Heart left ventricle (tissue), 16 donors: ENCODE results near the gene COA4. TPM values are rescaled to one million over a fixed set of nuclear protein-coding genes. Genes with fewer than 3 reads are reported as not detected.

ENCODE experiments used
- ATAC-seq, 4 donors: fragments of 200-7000 bp; cut with Tn5 transposase; one replicate each; pipeline ENCODE4 v1.9.1; 2020 to 2022; ENCODE audit warnings: moderate library complexity in 4 of 4, mild to moderate bottlenecking in 3 of 4, moderate number of reproducible peaks in 1 of 4
- DNase-seq, 5 donors: peaks; one replicate each; pipeline ENCODE4 v3.0.0-alpha.2; 2020
- H3K27ac ChIP-seq, 12 donors: fragments of 200-600 bp; sonication (generic) in 4 of 12; one replicate each; pipeline versions ENCODE4 v1.5.0 to v1.8.0; 2016 to 2022; ENCODE audit warnings: mild to moderate bottlenecking in 2 of 12
- H3K27me3 ChIP-seq, 9 donors: fragments of 200-600 bp; sonication (generic) in 2 of 9; one replicate each; pipeline versions ENCODE4 v1.5.1 to v1.8.0; 2016 to 2022; ENCODE audit warnings: mild to moderate bottlenecking in 3 of 9
- H3K36me3 ChIP-seq, 9 donors: fragments of 200-600 bp; sonication (generic) in 2 of 9; one replicate each; pipeline versions ENCODE4 v1.5.0 to v1.8.0; 2018 to 2022; ENCODE audit warnings: mild to moderate bottlenecking in 2 of 9
- H3K4me1 ChIP-seq, 12 donors: fragments of 200-600 bp; sonication (generic) in 4 of 12; one replicate each; pipeline versions ENCODE4 v1.5.0 to v1.8.0; 2016 to 2022; ENCODE audit warnings: mild to moderate bottlenecking in 3 of 12
- H3K4me3 ChIP-seq, 12 donors: fragments of 200-600 bp; sonication (generic) in 4 of 12; one replicate each; pipeline versions ENCODE4 v1.5.0 to v1.8.0; 2017 to 2022; ENCODE audit warnings: mild to moderate bottlenecking in 9 of 12, moderate library complexity in 4 of 12
- H3K9me3 ChIP-seq, 12 donors: fragments of 200-600 bp; sonication (generic) in 4 of 12; one replicate each; pipeline versions ENCODE4 v1.5.0 to v1.8.0; 2016 to 2022; ENCODE audit warnings: mild to moderate bottlenecking in 1 of 12
- POLR2A ChIP-seq, 2 donors: fragments of 450-650 bp; IDR thresholded peaks; one replicate each; pipeline ENCODE4 v1.6.1; 2017; ENCODE audit warnings: antibody characterized with exemption in 2 of 2, mild to moderate bottlenecking in 2 of 2, moderate library complexity in 2 of 2
- WGBS, 4 donors: extraction: QIAGEN DNeasy Blood & Tissue Kit in 2 of 4; methylation state at CpG; one replicate each; pipeline versions ENCODE4 v1.1.5 to v1.1.7; 2013 to 2018; 5-methylcytosine and 5-hydroxymethylcytosine counted together
- intact Hi-C, 10 donors: fragments of 100-400 bp; cut with DNase I; formaldehyde crosslinking; loops; one replicate each; pipeline versions ENCODE4 v1.11.1 to v1.14.2; 2022
- long read RNA-seq, 3 donors: library from polyadenylated mRNA; unstranded; transcript quantifications; one replicate each; pipeline ENCODE4 v2.0.0, GENCODE V29; 2020 to 2021
- polyA plus RNA-seq, 2 donors: library from polyadenylated mRNA; stranded (reverse); fragments of 200-250 nt; gene quantifications; one replicate each; pipeline ENCODE4 v1.2.3, GENCODE V29; 2013
- total RNA-seq, 9 donors: library from RNA; depleted of rRNA in 2 of 9; stranded (reverse); fragments of >200 nt in 2 of 9; fragmentation: NEBNext Ultra II Directional in 3 of 9; extraction: Animal tissue kit (Norgen Biotek cat#: 25700) in 3 of 9; gene quantifications; one replicate each; pipeline versions ENCODE4 v1.1.0 to v1.2.4, GENCODE V29; 2016 to 2023
- TF ChIP-seq, protein P1 (sequence below), 12 donors: fragments of 200-600 bp; sonication (generic) in 4 of 12; IDR thresholded peaks; one replicate each; pipeline versions ENCODE4 v1.5.0 to v1.8.0; 2018 to 2022; ENCODE audit warnings: antibody characterized with exemption in 12 of 12, mild to moderate bottlenecking in 5 of 12
- donor health status: ischemic (EF 13 %, LVEDD 7.1; RV severe dilation, severe dysfunction).
- donor health status: healthy with polysubstance abuse.
- donor health status: DM: no; HTN: yes; CAD: no.
- donor health status: DM: no; HTN: no; CAD: no.
- donor health status: ischemic (EF 25% LVEDD 6.9; RV normal size, moderate dysfunction).
- donor health status: ischemic (EF 25% LVEDD 5.7; RV mildly dilated, moderate dysfunction).
- donor health status: healthy.
- donor health status: DM: yes; HTN: yes; CAD: no.
- donor health status: ischemic (EF 35%, LVEDD 5.7; RV mildly dilated, moderate dysfunction).
- donor health status: nonischemic (EF 11% LVEDD 7.7; RV severe dilation, severe dysfunction).
- donor health status: DM: yes; HTN: yes; CAD: no.
- donor health status: PGD.
- donor health status: ischemic (EF 29% LVEDD 5.4; RV normal size, mild dysfunction).
- donor health status: nonischemic (EF 23%, LVEDD 6.1; RV moderate dilation, normal function).

Gene COA4
- total RNA-seq (10 to 100 TPM; 46.0 to 83.4 (median 53.1) TPM), polyA plus RNA-seq (100 to 1,000 TPM in 1 of 2 donors, 10 to 100 TPM in 1; 83.9 to 136 TPM)
- long read RNA-seq, donor 1, transcript COA4-201 (2 exons, 960 nt), result major isoform, 20 of 21 reads
- long read RNA-seq, donor 1, partial matches to known transcripts, result 0 of 21 reads
- long read RNA-seq, donor 1, other reads (novel, unspliced or antisense), result 1 of 21 reads
- long read RNA-seq, donor 2, transcript COA4-201 (2 exons, 960 nt), result major isoform, 15 of 16 reads
- long read RNA-seq, donor 2, partial matches to known transcripts, result 0 of 16 reads
- long read RNA-seq, donor 2, other reads (novel, unspliced or antisense), result 1 of 16 reads
- long read RNA-seq, donor 3, transcript COA4-201 (2 exons, 960 nt), result major isoform, 19 of 28 reads
- long read RNA-seq, donor 3, partial matches to known transcripts, result 0 of 28 reads
- long read RNA-seq, donor 3, other reads (novel, unspliced or antisense), result 7 of 28 reads

- intact Hi-C loops, result loop anchor here in 3 of 10 donors (5.0 to 10.0 kb wide), 2 partner anchors 89 to 92 kb away; partner anchors contain the start of gene MRPL48 (in 3 of the 3)
- ATAC-seq, result peak; percentile 98 to 100 (median 100)
These were observed at the start of gene COA4, which contains the start of gene PAAF1 for GRCh38 chr11:73876424-73877310. COA4 (minus strand) TSS chr11:73876846; CDS start chr11:73873378, 3,468 bp downstream. PAAF1 (plus strand) TSS chr11:73876999; CDS start chr11:73877022, 23 bp downstream.

DNA sequence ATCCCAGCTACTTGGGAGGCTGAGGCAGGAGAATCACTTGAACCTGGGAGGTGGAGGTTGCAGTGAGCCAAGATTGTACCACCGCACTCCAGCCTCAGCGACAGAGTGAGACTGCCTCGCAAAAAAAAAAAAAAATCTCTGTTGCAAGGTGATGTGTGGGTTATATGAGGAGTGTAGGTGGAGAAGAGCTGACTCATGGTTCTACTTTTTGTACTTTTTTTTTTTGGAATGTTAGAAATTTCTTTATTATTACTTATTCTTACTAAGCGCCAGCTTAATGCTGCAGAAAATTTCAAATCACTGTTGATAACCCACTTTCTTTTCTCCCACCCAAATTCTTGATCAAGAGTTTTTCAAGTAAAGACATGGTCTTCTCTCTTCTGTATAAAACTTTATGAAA is 44.5 kb upstream of the COA4 start:
- Histone ChIP-seq H3K36me3 (peaks cover 3 to 100% (median 91%) of the 10 kb centered on the region in 9 donors), H3K4me1 (peaks cover 0 to 7% (median 0%) of the 10 kb centered on the region in 12 donors), H3K9me3 (no peaks in the 10 kb centered on the region), H3K4me3 (no peak overlapping the region), H3K27me3 (no peaks in the 10 kb centered on the region), H3K27ac (no peak overlapping the region)
- intact Hi-C loops, result no loop called here
- TF ChIP-seq, protein P1, sequence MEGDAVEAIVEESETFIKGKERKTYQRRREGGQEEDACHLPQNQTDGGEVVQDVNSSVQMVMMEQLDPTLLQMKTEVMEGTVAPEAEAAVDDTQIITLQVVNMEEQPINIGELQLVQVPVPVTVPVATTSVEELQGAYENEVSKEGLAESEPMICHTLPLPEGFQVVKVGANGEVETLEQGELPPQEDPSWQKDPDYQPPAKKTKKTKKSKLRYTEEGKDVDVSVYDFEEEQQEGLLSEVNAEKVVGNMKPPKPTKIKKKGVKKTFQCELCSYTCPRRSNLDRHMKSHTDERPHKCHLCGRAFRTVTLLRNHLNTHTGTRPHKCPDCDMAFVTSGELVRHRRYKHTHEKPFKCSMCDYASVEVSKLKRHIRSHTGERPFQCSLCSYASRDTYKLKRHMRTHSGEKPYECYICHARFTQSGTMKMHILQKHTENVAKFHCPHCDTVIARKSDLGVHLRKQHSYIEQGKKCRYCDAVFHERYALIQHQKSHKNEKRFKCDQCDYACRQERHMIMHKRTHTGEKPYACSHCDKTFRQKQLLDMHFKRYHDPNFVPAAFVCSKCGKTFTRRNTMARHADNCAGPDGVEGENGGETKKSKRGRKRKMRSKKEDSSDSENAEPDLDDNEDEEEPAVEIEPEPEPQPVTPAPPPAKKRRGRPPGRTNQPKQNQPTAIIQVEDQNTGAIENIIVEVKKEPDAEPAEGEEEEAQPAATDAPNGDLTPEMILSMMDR (IDR thresholded peaks at IDR 0.05), result no peak
- no peak for TF ChIP-seq POLR2A (IDR thresholded peaks at IDR 0.05)
- WGBS, 4 donors, result 97 to 99% (median 98%) methylated on average over 4 of the region's 4 CpGs
- no peak for ATAC-seq
- DNase-seq, result no peak

More at GRCh38 chr11:73876424-73877310, at the start of gene COA4, which contains the start of gene PAAF1:
- WGBS, 4 donors, result 0 to 1% (median 0%) methylated on average over 57 of the region's 57 CpGs
- H3K36me3 ChIP-seq, result peaks cover 0 to 37% (median 25%) of the 10 kb centered on the region in 9 donors
- peak; percentile 93 to 96 (median 95) for DNase-seq
- H3K27ac ChIP-seq, result peak within 1 kb of the TSS; percentile 3 to 92 (median 84)
- H3K4me3 ChIP-seq, result peak within 1 kb of the TSS; percentile 60 to 100 (median 88)
- no peaks in the 10 kb centered on the region for H3K27me3 ChIP-seq
- H3K9me3 ChIP-seq, result no peaks in the 10 kb centered on the region
- peak in 1 of 2 donors; percentile 76 for TF ChIP-seq POLR2A (IDR thresholded peaks at IDR 0.05)
- TF ChIP-seq, protein P1 (IDR thresholded peaks at IDR 0.05), result no peak
- H3K4me1 ChIP-seq, result peaks cover 0 to 29% (median 19%) of the 10 kb centered on the region in 12 donors

DNA sequence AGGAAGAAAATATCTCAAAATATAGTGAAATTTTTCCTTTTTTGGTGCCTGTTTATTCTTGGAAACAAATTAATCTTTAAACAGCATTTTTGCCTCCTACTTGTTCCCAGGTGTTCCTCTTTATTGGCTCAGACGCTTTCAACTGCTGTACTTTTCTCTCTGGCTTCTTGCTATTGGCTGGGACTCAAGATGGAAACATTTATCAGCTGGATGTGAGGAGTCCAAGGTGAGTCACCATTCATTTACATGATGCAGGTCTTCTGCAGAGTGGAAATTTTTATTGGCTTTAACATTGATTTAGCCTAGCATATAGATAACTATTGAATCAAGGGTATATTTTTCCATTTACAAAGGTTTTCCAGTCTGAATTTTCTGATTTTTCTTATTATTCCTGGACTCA is 39.8 kb upstream of the COA4 start:
- ATAC-seq (no peak), DNase-seq (no peak)
- no peak overlapping the region for H3K4me3 ChIP-seq
- H3K36me3 ChIP-seq, result peaks cover 3 to 100% (median 99%) of the 10 kb centered on the region in 9 donors
- 77 to 90% (median 84%) methylated on average over 1 of the region's 1 CpG for WGBS, 4 donors
- no peak for TF ChIP-seq POLR2A (IDR thresholded peaks at IDR 0.05)
- TF ChIP-seq, protein P1 (IDR thresholded peaks at IDR 0.05), result no peak
- H3K27ac ChIP-seq, result no peak overlapping the region
- no peaks in the 10 kb centered on the region for H3K27me3 ChIP-seq
- no peaks in the 10 kb centered on the region for H3K9me3 ChIP-seq
- intact Hi-C loops, result no loop called here
- peaks cover 0 to 7% (median 0%) of the 10 kb centered on the region in 12 donors for H3K4me1 ChIP-seq
